Urothelium cell line (cell line): ENCODE measurements around the gene ATXN7L1.

Experiments
- DNase-seq: peaks from one replicate; pipeline ENCODE4 v3.0.0; 2011; ENCODE audit warnings: low spot score, mixed read lengths
- FAIRE-seq: peaks from 2 replicates; lab custom pipeline; 2011; peaks lifted over from hg19 to GRCh38; lab: Jason Lieb, UNC

Gene ATXN7L1

DNA sequence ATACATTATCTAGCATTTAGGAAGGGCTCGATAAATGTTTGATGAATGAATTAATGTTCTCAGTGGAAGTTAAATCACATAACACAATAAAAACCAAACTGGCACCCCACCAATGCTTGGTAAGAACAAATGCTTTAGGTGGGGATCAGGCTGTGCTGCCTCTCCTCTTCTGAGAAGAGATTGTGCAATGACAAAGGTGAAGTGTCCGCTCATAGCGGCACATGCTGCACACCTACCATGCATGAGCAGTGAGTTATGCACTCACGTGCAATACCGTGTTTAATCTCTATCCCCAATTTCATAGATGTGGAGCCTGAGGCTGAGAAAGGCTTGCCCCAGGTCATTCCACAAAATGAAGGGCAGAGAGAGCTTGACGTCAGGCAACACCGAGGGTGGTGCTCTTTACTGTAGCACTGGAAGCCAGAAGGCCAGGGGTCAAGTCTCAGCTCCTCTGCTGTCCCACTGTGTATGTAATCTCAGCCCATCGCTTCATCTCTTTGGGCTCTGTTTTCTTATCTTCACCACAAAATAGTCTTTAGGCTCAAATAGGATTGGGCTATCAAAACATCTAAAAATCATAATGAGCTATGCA, 222.2 kb downstream of the ATXN7L1 start:
- no peak for FAIRE-seq
- DNase-seq: no peak

DNA sequence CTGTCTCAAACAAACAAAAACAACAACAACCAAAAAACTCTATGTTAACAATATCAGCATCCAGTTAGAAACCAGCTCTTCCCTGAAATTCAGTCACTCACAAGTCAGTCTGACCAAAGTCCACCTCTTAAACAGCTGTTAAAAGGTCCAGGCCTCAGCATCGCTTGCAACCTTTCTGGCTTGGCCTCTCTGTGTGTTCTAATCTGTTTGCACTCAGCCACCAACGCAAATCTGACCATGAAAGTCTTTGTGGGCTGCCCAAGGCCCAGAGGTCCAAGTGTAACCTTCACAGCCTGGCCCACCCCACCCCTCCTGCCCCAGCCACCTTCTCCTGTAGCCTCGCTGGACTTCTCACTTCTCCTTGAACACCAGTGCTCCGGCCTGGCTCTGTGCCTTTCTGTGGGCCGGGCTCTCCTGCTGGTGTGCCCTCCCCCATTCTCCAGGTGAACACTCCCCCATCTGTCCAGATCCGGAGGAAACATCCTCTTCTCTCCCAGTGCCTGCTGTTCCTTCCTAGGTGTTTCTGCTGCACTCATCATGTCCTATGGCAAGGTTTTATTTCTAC, 222.9 kb downstream of the ATXN7L1 start:
- FAIRE-seq: no peak
- DNase-seq: no peak

DNA sequence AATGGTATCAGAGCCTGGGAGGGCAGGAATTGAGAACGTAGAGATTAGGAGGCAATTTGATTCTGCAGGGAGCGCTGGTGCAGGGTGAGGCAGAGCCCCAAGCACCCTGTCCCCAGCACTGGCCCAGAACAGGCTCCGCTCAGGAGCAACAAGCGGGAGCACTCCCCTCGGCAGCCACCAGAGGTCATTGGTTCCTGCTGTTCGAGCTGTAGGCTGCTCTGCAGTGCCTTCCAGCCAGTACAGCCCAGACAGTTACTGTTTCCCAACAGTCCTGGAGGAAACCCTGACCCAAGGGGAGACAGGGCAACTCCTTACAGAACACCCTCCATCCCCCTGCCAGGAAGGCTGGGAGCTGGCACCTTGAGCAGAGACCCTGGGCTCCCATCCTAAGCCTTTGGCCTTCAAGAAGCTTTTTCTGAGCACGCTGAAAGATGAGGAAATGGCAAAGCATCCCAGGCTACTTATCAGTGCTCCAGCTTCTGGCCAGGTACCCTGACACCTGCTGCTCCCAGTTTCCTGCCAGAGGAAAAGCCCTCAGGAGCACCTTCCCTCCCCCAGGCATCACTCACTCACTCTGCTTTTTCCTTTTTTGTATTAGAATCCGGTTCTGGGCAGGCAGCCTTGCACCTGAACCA, 223.9 kb downstream of the ATXN7L1 start:
- DNase-seq: peak; percentile 93
- peak; percentile 46 for FAIRE-seq

DNA sequence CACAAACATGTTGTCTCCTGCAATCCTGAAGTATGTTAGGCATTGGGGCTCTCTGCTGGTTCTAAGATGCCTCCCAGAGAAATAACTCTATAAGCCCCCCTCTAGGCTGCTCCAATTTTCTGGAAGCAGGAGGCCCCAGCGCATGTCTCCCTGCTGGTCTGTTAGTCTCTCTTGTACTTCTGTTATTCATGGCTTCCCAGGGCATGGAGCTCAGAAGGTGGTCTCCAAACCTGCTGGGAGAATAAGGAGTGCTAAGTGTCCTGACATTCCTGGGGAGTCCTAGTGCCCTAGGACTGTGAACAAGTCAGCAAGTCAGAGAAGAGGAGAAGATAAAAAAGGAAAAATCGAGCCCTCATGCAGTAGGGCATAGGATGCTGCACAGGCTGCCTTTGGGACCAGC, 224.6 kb downstream of the ATXN7L1 start:
- FAIRE-seq: no peak
- no peak for DNase-seq

DNA sequence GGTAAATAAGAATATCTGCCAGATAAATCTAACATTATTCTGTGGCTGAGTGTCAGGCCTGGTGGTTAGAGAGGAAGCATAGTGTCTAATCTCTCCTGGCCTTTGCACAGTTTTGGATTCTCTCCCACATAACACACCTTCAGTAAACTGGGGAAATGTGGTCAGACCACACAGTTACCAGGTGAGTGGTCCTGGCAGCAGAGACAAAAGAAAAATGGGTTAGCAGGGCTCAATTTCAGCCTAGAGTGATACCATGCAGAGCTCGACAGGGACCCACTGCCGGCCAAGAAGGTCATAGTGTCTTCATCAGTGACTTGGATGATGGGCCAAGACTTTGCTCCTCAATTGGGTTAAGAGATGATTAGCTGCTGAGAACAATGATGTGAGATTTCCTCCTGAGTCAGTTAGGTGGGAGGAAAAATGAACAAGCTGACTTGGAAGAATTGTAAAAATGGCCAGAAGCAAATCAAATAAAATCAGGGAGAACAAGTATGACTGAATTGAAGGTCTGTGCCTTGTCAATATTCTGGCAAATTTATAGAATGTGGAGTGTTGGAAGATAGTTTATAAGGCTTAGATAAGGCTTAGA, 225.9 kb downstream of the ATXN7L1 start:
- DNase-seq (no peak), FAIRE-seq (no peak)

DNA sequence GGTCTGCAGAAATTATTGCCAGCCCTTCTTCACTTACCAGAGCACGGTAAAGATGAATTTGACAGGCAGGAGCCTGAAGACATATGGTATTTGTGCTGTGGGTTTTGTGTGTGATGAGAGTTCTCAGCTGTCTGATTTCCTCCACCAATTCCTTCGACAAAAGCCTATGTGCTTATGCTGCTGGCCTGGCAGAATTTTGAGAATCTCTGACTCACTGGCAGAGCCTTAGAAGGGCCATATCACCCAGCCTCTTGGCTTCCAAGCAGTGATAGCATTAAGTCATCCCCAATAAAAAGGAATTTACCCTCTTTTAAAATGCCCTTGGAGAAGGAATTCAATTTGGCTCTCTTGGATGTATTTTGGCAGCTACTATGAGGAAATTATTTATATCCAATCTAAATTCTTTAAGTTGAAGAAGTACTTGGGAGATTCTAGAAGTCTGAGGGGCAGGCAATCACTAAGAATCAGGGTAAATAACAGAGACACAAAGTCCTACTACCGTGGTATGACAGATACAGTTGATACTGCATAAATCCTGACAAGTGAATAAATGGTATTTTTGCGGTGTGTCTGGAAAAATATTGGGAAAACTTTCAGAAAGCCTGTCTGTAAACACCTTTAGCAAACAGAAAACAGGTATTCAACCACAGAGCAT, 226.5 kb downstream of the ATXN7L1 start:
- no peak for FAIRE-seq
- peak; percentile 69 for DNase-seq

DNA sequence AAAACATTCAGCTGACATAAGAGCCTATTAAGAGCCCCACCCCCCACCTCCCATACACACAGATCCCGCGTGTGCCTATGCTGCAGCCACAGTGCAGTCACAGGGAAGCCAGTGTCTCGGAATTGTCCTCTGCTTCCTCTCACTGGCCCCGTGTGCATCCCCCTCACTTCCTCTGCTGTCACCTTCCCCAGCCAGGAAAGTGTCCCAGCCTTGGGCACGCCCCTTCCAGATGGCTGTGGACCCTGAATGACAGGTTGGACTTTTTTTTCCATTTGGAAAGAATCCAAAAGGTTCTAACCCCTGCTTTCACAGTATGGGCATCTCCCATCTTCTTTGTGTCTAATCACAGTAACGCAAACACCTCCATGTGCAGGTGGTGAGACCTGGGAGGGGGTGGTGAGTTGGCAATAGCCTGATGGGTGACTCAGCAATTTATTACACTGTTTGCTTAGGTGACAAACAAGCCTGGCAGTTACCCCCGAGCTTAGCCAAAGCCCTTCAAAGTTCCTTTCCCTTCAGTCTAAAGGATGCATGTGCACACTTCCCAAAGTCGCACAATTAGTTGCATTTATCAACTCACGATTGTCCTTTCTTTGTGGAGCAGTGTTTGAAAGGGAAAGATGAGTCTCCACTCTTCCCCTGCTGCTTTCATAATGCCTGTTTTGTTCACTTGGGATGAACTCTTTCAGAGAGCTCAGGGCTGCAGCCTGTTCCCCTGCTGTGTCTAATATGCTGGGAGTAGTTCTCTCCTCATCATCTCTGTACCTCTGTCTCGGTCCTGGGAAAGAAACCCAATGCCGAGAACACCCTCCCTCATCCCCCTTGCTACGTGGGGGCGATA, 227.6 kb downstream of the ATXN7L1 start:
- DNase-seq (peak; percentile 83), FAIRE-seq (peak; percentile 30)

DNA sequence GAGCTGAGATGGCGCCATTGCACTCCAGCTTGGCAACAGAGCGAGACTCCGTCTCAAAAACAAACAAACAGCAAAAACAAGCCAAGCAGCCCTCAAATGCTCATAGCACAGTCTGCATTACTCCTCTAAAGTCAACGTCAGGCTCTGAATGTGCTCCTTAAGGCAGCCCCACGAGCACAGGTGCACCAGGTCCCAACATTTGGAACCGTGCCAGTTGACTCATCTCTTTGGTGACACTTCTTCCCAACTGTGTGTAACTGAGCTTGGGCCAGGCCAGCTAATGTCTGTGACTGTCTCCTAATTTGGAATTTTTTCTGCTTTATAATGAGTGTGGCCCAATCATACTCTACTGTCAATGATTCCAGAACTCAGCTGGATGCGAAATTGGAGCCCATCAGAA, 228.8 kb downstream of the ATXN7L1 start:
- FAIRE-seq (no peak), DNase-seq (peak; percentile 47)

DNA sequence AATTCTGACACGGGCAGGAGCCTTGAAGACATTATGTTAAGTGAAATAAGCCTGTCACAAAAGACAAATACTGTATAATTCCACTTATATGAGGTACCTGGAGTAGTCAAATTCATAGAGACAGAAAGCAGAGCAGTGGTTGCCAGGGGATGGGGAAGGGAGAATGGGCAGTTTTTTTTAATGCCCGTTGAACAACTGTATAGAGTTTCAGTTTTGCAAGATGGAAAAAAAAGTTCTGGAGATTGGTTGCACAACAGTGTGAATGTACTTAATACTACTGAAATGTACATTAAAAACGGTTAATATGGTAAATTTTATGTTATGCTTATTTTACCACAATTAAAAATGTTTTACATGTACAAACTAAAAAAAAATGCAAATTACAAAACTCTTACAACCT, 231.5 kb downstream of the ATXN7L1 start:
- DNase-seq (no peak), FAIRE-seq (no peak)

DNA sequence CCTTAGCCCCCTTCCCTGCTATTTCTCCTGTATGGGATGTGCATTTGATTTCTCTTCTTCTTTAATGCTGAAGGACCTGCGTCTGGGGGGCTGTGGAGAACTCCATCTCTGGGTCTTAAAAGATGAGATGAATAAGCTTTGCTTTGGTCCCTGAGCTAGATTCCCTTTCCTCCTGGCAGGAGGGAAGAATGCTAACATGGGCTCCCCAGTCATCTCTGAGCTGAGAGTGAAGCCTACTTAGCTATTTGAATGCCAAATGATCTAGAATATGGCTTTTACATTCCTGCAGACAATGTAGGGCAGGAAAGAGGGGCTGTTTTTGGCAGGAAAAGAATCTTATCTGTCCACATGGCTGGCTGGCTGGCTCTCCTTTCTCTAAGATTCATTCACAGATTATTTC, 232.5 kb downstream of the ATXN7L1 start:
- DNase-seq (no peak), FAIRE-seq (no peak)

DNA sequence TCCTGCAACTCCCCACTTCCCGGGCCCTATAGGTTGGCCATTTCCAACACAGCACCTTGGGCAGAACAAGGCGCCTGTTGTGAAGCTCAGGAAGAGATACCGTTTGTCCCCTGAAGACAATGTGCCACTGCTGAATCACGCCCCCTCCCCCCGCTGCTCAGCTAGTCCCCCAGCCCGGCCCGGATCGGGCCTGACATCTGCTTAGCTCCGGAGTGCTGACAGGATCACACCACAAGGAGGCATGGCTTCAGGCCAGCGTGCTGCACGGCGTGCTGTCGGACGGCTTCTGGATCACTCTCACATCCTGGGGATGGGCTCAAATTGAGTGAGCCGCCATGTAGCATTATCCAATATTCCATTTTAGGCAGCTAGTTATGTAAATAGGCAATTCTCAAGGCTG, 233.0 kb downstream of the ATXN7L1 start:
- DNase-seq (no peak), FAIRE-seq (no peak)

DNA sequence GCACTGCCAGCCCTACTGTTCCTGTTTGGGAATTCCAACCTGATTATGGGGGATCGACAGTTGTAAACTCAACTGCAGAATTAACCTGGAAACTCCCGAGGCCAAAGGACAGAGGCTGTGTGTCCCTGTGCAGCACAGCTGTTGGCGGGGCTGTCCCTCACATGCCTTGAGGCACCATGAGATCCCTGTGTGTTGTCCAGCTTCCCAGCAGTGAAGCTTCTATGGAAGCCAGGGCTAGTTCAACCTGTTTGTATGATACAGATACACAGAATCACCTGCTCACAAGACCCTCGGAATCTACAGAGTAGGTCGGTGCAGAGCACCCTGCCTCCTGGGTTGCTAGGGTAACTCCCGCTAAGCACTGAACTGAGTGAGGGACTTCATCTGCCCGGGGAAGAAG, 234.1 kb downstream of the ATXN7L1 start:
- FAIRE-seq: no peak

DNA sequence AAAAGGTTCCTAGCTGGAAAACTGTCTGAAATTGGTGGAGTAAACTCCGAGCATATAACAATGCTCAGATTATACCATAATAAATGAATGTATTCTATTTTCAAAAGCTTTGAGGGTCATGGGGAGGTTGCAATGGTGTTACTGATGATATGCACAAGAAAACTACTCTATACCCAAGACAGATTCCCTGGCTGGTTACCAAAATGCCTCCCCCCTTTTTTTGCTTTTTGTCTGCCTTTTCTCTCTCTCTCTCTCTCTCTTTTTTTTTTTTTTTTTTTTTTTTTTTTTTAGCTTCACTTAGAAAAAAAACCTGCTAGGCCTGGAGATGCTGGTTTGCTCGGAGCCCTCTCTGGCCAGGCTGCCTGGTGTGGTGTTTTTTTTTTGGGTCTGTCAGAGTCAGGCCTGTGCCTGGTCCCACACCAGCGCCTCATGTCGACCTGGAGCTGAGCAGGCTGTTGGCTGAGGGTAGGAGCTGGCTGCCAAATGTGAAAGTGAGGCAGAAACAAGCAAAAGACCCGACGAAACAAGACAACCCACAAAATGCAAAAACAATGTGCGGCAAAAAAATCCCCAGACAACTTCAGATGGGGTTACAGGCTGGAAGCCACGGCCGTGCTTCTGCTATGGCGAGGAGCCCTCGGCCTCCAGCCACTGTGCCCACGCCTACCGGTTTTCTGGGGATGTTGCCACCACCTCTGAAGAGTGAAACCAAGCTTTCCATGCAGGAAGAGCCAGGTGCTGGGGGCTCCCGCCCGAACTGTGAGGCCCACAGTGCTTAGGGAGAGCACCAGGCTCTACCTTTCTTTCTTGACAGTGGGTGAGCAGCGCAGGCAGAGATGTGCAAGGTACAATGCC, 235.2 kb downstream of the ATXN7L1 start:
- DNase-seq (no peak), FAIRE-seq (no peak)

More for the DNA sequence above, 234.1 kb downstream of the ATXN7L1 start:
- DNase-seq: no peak

DNA sequence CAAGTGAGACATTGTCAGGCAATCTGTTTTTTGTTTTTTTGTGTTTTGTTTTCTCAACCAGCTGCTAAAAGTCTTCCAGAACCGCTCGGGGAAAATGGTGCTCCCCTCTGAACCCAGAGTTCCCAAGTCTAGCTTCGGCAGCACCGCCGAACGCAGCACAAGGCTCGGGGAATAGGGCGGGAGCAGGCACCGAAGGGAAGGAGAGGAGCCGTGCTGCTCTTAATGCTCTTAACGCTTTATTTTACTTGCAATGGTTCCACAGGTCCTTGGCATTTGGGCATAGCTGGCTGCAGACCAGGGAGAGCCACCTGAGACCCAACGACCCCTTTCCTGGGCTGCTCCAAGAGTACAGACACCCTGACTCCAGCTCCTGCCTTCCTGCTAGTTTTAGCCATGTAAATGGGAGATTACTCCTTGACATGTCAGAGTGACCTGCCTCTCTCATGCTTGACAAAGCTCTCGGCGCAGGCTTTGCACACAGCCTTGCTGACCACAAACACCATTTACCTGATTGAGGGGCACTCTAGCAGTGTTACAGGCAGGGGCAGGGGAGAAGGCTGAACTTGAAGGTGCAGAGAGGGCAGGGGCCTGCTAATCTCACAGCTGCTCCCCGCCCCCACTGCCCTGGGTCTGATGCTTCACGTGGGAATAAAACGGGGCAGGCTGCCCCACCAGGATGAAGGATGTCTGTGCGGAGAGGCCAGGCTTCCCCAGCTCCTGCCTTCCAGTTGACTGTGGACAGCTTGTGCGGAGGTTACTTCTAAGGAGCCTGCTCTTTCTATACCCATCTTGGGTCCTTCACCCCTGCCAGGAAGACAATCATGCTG, 236.5 kb downstream of the ATXN7L1 start:
- FAIRE-seq (no peak), DNase-seq (no peak)

DNA sequence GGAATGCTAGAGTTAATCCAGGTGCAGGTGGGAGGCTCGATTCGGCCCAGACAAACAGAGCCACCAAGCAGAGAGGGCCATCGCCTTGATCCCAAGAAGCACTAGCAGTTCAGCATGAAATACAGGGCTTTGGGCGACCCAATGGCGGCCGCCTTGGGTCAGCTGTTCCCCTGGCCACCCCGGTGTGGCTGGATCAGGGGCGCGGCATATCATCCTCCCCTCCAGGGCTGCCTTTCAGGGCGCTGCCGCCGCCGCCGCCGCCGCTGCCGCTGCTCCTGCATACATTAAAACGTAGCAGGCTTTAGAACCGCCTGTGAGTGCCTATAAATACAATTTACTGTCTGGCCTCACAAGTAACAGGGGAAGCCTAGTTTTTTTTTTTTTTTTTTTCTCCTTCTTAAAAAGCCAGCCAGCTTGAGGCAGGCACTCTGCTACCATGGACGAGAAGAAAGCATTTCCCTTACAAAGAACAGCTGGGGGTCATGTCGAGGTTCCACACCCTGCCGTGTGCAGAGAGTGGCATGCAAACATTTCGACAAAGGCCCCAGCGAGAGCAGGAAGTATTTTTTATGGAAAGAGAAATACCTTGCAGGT, 237.4 kb downstream of the ATXN7L1 start:
- DNase-seq: no peak
- no peak for FAIRE-seq

DNA sequence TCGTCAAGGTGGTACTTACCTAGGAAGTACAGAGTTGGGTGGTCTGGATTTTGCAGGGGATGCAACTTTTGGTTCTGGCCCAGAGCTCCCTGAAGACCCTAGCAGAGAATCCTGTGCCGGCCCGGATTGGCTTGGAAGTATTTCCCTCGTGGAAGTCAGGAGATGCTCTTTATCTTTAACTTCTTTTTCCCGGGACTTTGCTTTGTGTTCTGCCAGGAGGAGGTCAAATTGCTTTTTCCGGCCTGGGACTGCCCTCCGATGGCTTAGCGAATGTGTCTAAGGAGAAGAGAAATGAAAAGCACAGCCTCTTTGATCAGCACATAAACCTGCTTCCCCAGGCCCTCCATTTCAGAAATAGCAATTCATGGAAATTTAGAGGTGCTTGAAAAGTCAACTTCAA, 238.1 kb downstream of the ATXN7L1 start:
- DNase-seq: no peak
- no peak for FAIRE-seq

DNA sequence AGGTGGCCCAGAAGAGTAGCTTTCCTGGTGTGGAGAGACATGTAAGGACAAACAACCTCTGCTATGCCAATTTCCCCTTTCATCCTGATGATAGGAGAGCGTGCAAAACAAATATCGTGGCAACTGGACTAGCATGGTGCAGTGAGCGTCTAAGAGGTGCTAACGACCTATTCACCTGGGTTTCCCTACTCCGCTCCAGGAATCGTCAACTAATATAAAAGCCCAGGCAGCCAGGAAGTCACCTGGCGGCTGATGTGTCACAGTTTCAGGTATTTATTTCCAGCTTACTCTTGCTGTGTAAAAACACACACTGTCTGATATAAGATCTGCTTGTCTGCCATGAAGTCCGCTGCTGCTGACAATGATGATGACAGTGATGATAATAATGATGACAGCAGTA, 238.6 kb downstream of the ATXN7L1 start:
- no peak for DNase-seq
- peak; percentile 67 for FAIRE-seq

DNA sequence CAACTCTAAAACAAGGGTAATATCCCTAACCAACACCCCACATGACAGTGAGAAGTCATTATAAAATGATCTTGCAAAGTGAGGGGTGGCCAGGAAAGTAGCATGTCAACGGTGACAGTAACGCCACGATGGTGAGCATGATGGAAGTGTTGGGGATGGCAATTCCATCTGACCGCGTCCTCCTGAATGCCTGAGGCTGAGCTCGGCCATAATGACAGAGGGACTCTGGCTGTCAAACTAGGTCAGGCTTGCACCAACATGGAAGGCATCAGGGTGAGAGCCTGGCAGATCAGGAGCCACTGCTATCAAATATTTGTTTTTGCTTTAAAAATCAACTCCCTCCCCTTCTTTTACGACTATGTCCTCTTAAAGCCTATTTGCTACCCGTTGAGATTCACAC, 239.4 kb downstream of the ATXN7L1 start:
- DNase-seq (no peak), FAIRE-seq (no peak)

DNA sequence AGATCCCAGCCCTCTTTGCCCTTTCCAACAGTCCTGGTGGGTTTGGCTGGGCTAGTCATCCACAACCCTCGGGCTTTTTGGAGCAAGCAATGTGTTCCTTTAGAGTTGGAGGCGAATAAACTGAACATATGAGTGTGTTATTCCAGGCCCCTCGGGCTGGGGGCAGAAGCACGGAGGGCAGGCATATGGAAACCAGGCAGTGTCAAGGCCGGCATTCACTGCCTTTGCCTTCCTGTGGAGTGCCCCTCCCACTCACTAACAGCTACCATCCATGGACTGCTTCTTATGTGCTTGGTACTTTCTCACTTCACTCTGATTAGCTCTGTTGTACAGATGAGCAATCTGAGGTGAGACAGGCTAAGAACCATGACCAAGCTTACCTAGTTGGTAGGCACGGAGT, 241.2 kb downstream of the ATXN7L1 start:
- FAIRE-seq (no peak), DNase-seq (no peak)
